Measurements from ENCODE around the gene LIPT1.

The LIPT1 gene

GRCh38 chr2:99140056-99140859, 14.5 kb upstream of the LIPT1 start:
- H3K36me3 ChIP-seq (ENCODE audit: control insufficient read depth in 2 of 2, insufficient read depth in 1 of 2, low read length in 2 of 2), result no peaks in the 10 kb centered on the region; a peak in 1 of 3 replicates
- peak overlapping the region; percentile 81 for H3K4me3 ChIP-seq (ENCODE audit: low read depth, low read length)
- no peaks in the 10 kb centered on the region; the same call in 1 of the 2 replicates for H3K9me3 ChIP-seq (ENCODE audit: control insufficient read depth, insufficient read depth, low read depth, low read length)
- H3K27ac ChIP-seq (ENCODE audit: extremely low read depth, low read depth, low read length), result peak overlapping the region; percentile 74; the same call in 1 of the 2 replicates
- no peak for TF ChIP-seq ZIC2 (tag by site-specific recombination; IDR thresholded peaks at IDR 0.05)
- TF ChIP-seq ZSCAN18 (tag by site-specific recombination; IDR thresholded peaks at IDR 0.05), result no peak
- no peak for TF ChIP-seq ZNF354C (tag by site-specific recombination; IDR thresholded peaks at IDR 0.05; ENCODE audit: borderline replicate concordance, low read depth)
- no peak for TF ChIP-seq ZNF10 (tag by site-specific recombination; IDR thresholded peaks at IDR 0.05)
- TF ChIP-seq ZNF362 (tag by site-specific recombination; IDR thresholded peaks at IDR 0.05), result peak; percentile 74
- H3K4me1 ChIP-seq (ENCODE audit: control insufficient read depth, insufficient read depth, low read length), result peaks cover 2% of the 10 kb centered on the region; the same call in 1 of the 2 replicates
- POLR2A ChIA-PET, result interaction anchor here (0.6 to 2.8 kb wide), 14 partner anchors 9 to 230 kb away, joined by 3 to 58 read pairs (median 4); partner anchors contain the start of genes CRACDL, EIF5B, LIPT1 and MITD1
- CTCF ChIA-PET, result interaction anchor here (0.6 to 1.0 kb wide), 2 partner anchors 10 to 53 kb away, joined by 3 to 7 read pairs; no protein-coding TSS in a partner anchor

- H3K27ac ChIP-seq (ENCODE audit: extremely low read depth, low read depth, low read length), result peak overlapping the region; percentile 74; the same call in 1 of the 2 replicates
- H3K36me3 ChIP-seq (ENCODE audit: control insufficient read depth in 2 of 2, insufficient read depth in 1 of 2, low read length in 2 of 2), result no peaks in the 10 kb centered on the region; a peak in 1 of 3 replicates
- ChIA-PET POLR2A (interaction anchor here (0.6 to 2.8 kb wide), 17 partner anchors 9 to 376 kb away, joined by 3 to 58 read pairs (median 5); partner anchors contain the start of genes CRACDL, EIF5B, LIPT1 and MITD1), CTCF (interaction anchor here (0.6 to 1.0 kb wide), 2 partner anchors 11 to 52 kb away, joined by 3 to 7 read pairs; no protein-coding TSS in a partner anchor)
- H3K9me3 ChIP-seq (ENCODE audit: control insufficient read depth, insufficient read depth, low read depth, low read length), result no peaks in the 10 kb centered on the region; the same call in 1 of the 2 replicates
- H3K4me3 ChIP-seq (ENCODE audit: low read depth, low read length), result peak overlapping the region; percentile 81
- H3K4me1 ChIP-seq (ENCODE audit: control insufficient read depth, insufficient read depth, low read length), result peaks cover 2% of the 10 kb centered on the region; the same call in 1 of the 2 replicates
- peak; percentile 94 for TF ChIP-seq ZBTB8A (tag by site-specific recombination; IDR thresholded peaks at IDR 0.05)
- peak; percentile 88; the same call in 1 of the 2 replicates for TF ChIP-seq ZNF341 (tag by site-specific recombination; IDR thresholded peaks at IDR 0.05; ENCODE audit: low read depth)
- TF ChIP-seq ZNF558 (tag by site-specific recombination; IDR thresholded peaks at IDR 0.05), result no peak
- 0 out of 2 replicates have a peak, but pooled peaks have one; percentile 79 for TF ChIP-seq REPIN1 (tag by site-specific recombination; IDR thresholded peaks at IDR 0.05; ENCODE audit: low read depth)
- peak; percentile 40; the same call in 1 of the 2 replicates for TF ChIP-seq ZBTB20 (tag by site-specific recombination; IDR thresholded peaks at IDR 0.05)
- TF ChIP-seq ZBTB26 (tag by site-specific recombination; optimal IDR thresholded peaks at IDR 0.05), result peak; percentile 85
- TF ChIP-seq ZNF501 (tag by site-specific recombination; IDR thresholded peaks at IDR 0.05), result peak; percentile 76
- TF ChIP-seq ZNF274 (IDR thresholded peaks at IDR 0.05; ENCODE audit: low read length), result no peak
- no peak for TF ChIP-seq ZNF274 (tag by site-specific recombination; IDR thresholded peaks at IDR 0.05; ENCODE audit: borderline replicate concordance)
- TF ChIP-seq KLF7 (tag by site-specific recombination; IDR thresholded peaks at IDR 0.05; ENCODE audit: borderline replicate concordance), result no peak
- peak; percentile 70; the same call in 1 of the 2 replicates for TF ChIP-seq ZXDB (tag by site-specific recombination; IDR thresholded peaks at IDR 0.05)
- TF ChIP-seq KLF16 (tag by site-specific recombination; IDR thresholded peaks at IDR 0.05), result peak; percentile 82; the same call in 1 of the 2 replicates
- TF ChIP-seq OSR2 (tag by site-specific recombination; IDR thresholded peaks at IDR 0.05), result peak; percentile 62; the same call in 1 of the 2 replicates
- no peak for TF ChIP-seq ZNF776 (tag by site-specific recombination; IDR thresholded peaks at IDR 0.05; ENCODE audit: borderline replicate concordance)
- TF ChIP-seq CTCF (tag by site-specific recombination; IDR thresholded peaks at IDR 0.05), result 0 out of 2 replicates have a peak, but pooled peaks have one; percentile 16
- peak; percentile 80 for TF ChIP-seq ZFP37 (tag by site-specific recombination; IDR thresholded peaks at IDR 0.05)
- peak; percentile 67; the same call in 1 of the 2 replicates for TF ChIP-seq ZNF600 (tag by site-specific recombination; IDR thresholded peaks at IDR 0.05)
- no peak for TF ChIP-seq REST (tag by site-specific recombination; IDR thresholded peaks at IDR 0.05)
Measured at GRCh38 chr2:99140860-99141109, 14.0 kb upstream of the LIPT1 start.

Measured in HEK293 (cell line).